Neuronal stem cell (in vitro differentiated cells): ENCODE data around the gene UPF2.
"Not testable (repeated sequence)": the region's sequence is repeated elsewhere in the genome, so short reads cannot be mapped to it uniquely, and the experiment has no call there.

Source experiments
- DNase-seq: peaks from one replicate; pipeline ENCODE4 v3.0.0-alpha.2; 2013; ENCODE audit warnings: low spot score
- H2AFZ ChIP-seq: one replicate; pipeline ENCODE4 v1.6.1; 2013; ENCODE audit warnings: mild to moderate bottlenecking, low read length, inconsistent platforms
- H2AK5ac ChIP-seq: 2 replicates; pipeline ENCODE4 v1.6.1; 2013; ENCODE audit warnings: low read depth, mild to moderate bottlenecking, inconsistent platforms, low read length, moderate library complexity, mixed read lengths
- H2BK120ac ChIP-seq: 2 replicates; pipeline ENCODE4 v1.6.1; 2013; ENCODE audit warnings: low read depth, mild to moderate bottlenecking, inconsistent platforms, low read length, moderate library complexity, mixed read lengths
- H2BK12ac ChIP-seq: one replicate; pipeline ENCODE4 v1.6.1; 2013; ENCODE audit warnings: low read length, inconsistent platforms
- H2BK15ac ChIP-seq: 2 replicates; pipeline ENCODE4 v1.6.1; 2013; ENCODE audit warnings: mild to moderate bottlenecking, low read length, inconsistent platforms, mixed read lengths
- H2BK5ac ChIP-seq: one replicate; pipeline ENCODE4 v1.6.1; 2013; ENCODE audit warnings: inconsistent platforms, mild to moderate bottlenecking, low read length, moderate library complexity
- H3K14ac ChIP-seq: one replicate; pipeline ENCODE4 v1.6.1; 2013; ENCODE audit warnings: low read length, inconsistent platforms
- H3K18ac ChIP-seq: 2 replicates; pipeline ENCODE4 v1.6.1; 2013; ENCODE audit warnings: low read length, inconsistent platforms
- H3K23ac ChIP-seq: 2 replicates; pipeline ENCODE4 v1.6.1; 2013; ENCODE audit warnings: low read depth, mild to moderate bottlenecking, mixed read lengths, low read length, inconsistent platforms; ENCODE audit not compliant: poor library complexity
- H3K27ac ChIP-seq: replicated peaks from 3 replicates; pipeline ENCODE4 v1.5.1; 2013; ENCODE audit warnings: low read length, inconsistent platforms
- H3K27me3 ChIP-seq, 3 experiments: 2 replicates each; pipeline ENCODE4 v1.6.1; 2013; ENCODE audit warnings: low read length in 3 of 3, mild to moderate bottlenecking in 2 of 3, inconsistent platforms in 1 of 3, low read depth in 1 of 3, mixed read lengths in 1 of 3, moderate library complexity in 1 of 3; ENCODE audit not compliant: control insufficient read depth in 3 of 3, insufficient read depth in 3 of 3
- H3K36me3 ChIP-seq, 2 donors: replicated peaks in 1 of 2; 2 replicates each; pipeline ENCODE4 v1.6.1; 2013; ENCODE audit warnings: low read length in 2 of 2; ENCODE audit not compliant: control insufficient read depth in 2 of 2, insufficient read depth in 2 of 2
- H3K4ac ChIP-seq: 2 replicates; pipeline ENCODE4 v1.6.1; 2013; ENCODE audit warnings: inconsistent platforms, mild to moderate bottlenecking, low read length, moderate library complexity
- H3K4me1 ChIP-seq, 2 donors: 1 replicate in 1 of 2; 2 replicates in 1 of 2; pipeline ENCODE4 v1.6.1; 2013; ENCODE audit warnings: low read length in 2 of 2, low read depth in 1 of 2; ENCODE audit not compliant: control insufficient read depth in 2 of 2, insufficient read depth in 1 of 2
- H3K4me2 ChIP-seq: one replicate; pipeline ENCODE4 v1.6.1; 2013; ENCODE audit warnings: mild to moderate bottlenecking, low read length, inconsistent platforms; ENCODE audit not compliant: insufficient read depth, poor library complexity, severe bottlenecking
- H3K4me3 ChIP-seq, 2 donors: 2 replicates each; pipeline ENCODE4 v1.5.1; 2013; ENCODE audit warnings: low read length in 2 of 2, mild to moderate bottlenecking in 2 of 2, inconsistent platforms in 1 of 2, moderate library complexity in 1 of 2
- H3K79me1 ChIP-seq: one replicate; pipeline ENCODE4 v1.6.1; 2013; ENCODE audit warnings: low read depth, mild to moderate bottlenecking, inconsistent platforms, low read length, moderate library complexity
- H3K9ac ChIP-seq: one replicate; pipeline ENCODE4 v1.6.1; 2013; ENCODE audit warnings: mild to moderate bottlenecking, low read depth, low read length, inconsistent platforms; ENCODE audit not compliant: poor library complexity
- H3K9me3 ChIP-seq, 2 donors: replicated peaks in 1 of 2; 2 replicates each; pipeline versions ENCODE3 to v1.6.1; 2013; ENCODE audit warnings: low read length in 2 of 2, mild to moderate bottlenecking in 2 of 2, inconsistent platforms in 1 of 2, low read depth in 1 of 2, mixed read lengths in 1 of 2, moderate library complexity in 1 of 2; ENCODE audit not compliant: control insufficient read depth in 2 of 2, insufficient read depth in 1 of 2
- H4K8ac ChIP-seq: one replicate; pipeline ENCODE4 v1.6.1; 2013; ENCODE audit warnings: low read depth, mild to moderate bottlenecking, inconsistent platforms, low read length, moderate library complexity
- H4K91ac ChIP-seq: one replicate; pipeline ENCODE4 v1.6.1; 2013; ENCODE audit warnings: low read length, low read depth, mild to moderate bottlenecking, inconsistent platforms; ENCODE audit not compliant: poor library complexity
- WGBS, 2 donors: extraction: QIAGEN DNeasy Blood & Tissue Kit; methylation state at CpG; one replicate each; pipeline ENCODE4 v1.1.7; 2013; ENCODE audit warnings: missing lambda C conversion rate in 2 of 2, mixed read lengths in 1 of 2; ENCODE audit not compliant: insufficient read length in 2 of 2, insufficient replicate concordance in 1 of 2; ENCODE audit errors: extremely low coverage in 2 of 2; 5-methylcytosine and 5-hydroxymethylcytosine counted together

The UPF2 gene

GRCh38 chr10:12010353-12010752, 32.3 kb downstream of the UPF2 start:
- Histone ChIP-seq H2BK15ac (no peak overlapping the region), H3K18ac (no peak overlapping the region), H3K4me3 (no peak overlapping the region), H3K23ac (no peak overlapping the region), H2AK5ac (no peak overlapping the region), H3K9me3 (peaks cover 2 to 21% of the 10 kb centered on the region in 2 donors), H3K4me1 (no peaks in the 10 kb centered on the region), H3K4me2 (no peak overlapping the region), H2BK120ac (no peak overlapping the region), H4K91ac (no peak overlapping the region), H4K8ac (no peak overlapping the region), H3K27me3 (no peaks in the 10 kb centered on the region), H3K27ac (no peak overlapping the region), H2AFZ (no peak overlapping the region), H3K36me3 (peaks cover 5 to 57% of the 10 kb centered on the region in 2 donors), H3K4ac (no peak overlapping the region), H3K9ac (no peak overlapping the region), H3K14ac (no peak overlapping the region), H2BK5ac (no peak overlapping the region), H2BK12ac (no peak overlapping the region), H3K79me1 (no peaks in the 10 kb centered on the region)
- no peak for DNase-seq
- no CpG with 5 or more reads among the region's 4 CpGs for WGBS, 2 donors

GRCh38 chr10:12008842-12009241, 33.8 kb downstream of the UPF2 start:
- not testable (repeated sequence) for H2BK120ac ChIP-seq, H3K27me3 ChIP-seq, H2AFZ ChIP-seq, H2BK15ac ChIP-seq, H3K4ac ChIP-seq, H3K18ac ChIP-seq, H2AK5ac ChIP-seq, H4K91ac ChIP-seq, H3K27ac ChIP-seq, H2BK12ac ChIP-seq, H3K14ac ChIP-seq, H3K4me1 ChIP-seq, H3K9ac ChIP-seq, DNase-seq, H3K23ac ChIP-seq, H4K8ac ChIP-seq, H3K4me2 ChIP-seq, H2BK5ac ChIP-seq, H3K4me3 ChIP-seq, H3K79me1 ChIP-seq
- Histone ChIP-seq H3K36me3 (peaks cover 8 to 70% of the 10 kb centered on the region in 2 donors), H3K9me3 (peaks cover 2 to 21% of the 10 kb centered on the region in 2 donors)

GRCh38 chr10:12006671-12007070, 35.9 kb downstream of the UPF2 start:
- Histone ChIP-seq H4K91ac (no peak overlapping the region), H3K4ac (no peak overlapping the region), H4K8ac (no peak overlapping the region), H2AK5ac (no peak overlapping the region), H2BK12ac (no peak overlapping the region), H3K4me2 (no peak overlapping the region), H2AFZ (no peak overlapping the region), H3K79me1 (no peaks in the 10 kb centered on the region), H2BK15ac (no peak overlapping the region), H3K23ac (no peak overlapping the region), H3K36me3 (peaks cover 9 to 76% of the 10 kb centered on the region in 2 donors), H3K18ac (no peak overlapping the region), H3K4me1 (no peaks in the 10 kb centered on the region), H3K27ac (no peak overlapping the region), H3K9ac (no peak overlapping the region), H2BK5ac (no peak overlapping the region), H3K27me3 (no peaks in the 10 kb centered on the region), H3K14ac (no peak overlapping the region), H3K4me3 (no peak overlapping the region), H2BK120ac (no peak overlapping the region), H3K9me3 (peaks cover 2 to 21% of the 10 kb centered on the region in 2 donors)
- DNase-seq: no peak
- no CpG with 5 or more reads among the region's 4 CpGs for WGBS, 2 donors

- Histone ChIP-seq H3K27me3 (no peaks in the 10 kb centered on the region), H3K4me1 (no peaks in the 10 kb centered on the region), H3K4me2 (no peak overlapping the region), H3K18ac (no peak overlapping the region), H3K36me3 (peaks cover 2 to 75% of the 10 kb centered on the region in 2 donors), H2BK12ac (no peak overlapping the region), H3K27ac (no peak overlapping the region), H4K8ac (no peak overlapping the region), H2BK15ac (no peak overlapping the region), H3K9me3 (no peaks in the 10 kb centered on the region), H2BK120ac (no peak overlapping the region), H2AK5ac (no peak overlapping the region), H2AFZ (no peak overlapping the region), H3K4me3 (no peak overlapping the region), H4K91ac (no peak overlapping the region), H2BK5ac (no peak overlapping the region), H3K79me1 (no peaks in the 10 kb centered on the region), H3K14ac (no peak overlapping the region), H3K9ac (no peak overlapping the region), H3K23ac (no peak overlapping the region), H3K4ac (no peak overlapping the region)
- DNase-seq: no peak
- no CpG with 5 or more reads among the region's 6 CpGs for WGBS, 2 donors
These were observed 48.7 kb downstream of the UPF2 start for GRCh38 chr10:11993834-11994468.
